HepG2 (cell line): ENCODE data around the gene SMIM12. TPM values are rescaled to one million over a fixed set of nuclear protein-coding genes. Genes with fewer than 3 reads are reported as not detected.

Experiments
- ATAC-seq: fragments of 200-7000 bp; cut with Tn5 transposase; 3 replicates; pipeline ENCODE4 v1.9.1; 2020; ENCODE audit warnings: mild to moderate bottlenecking, moderate library complexity
- BruUV-seq: library from RNA; stranded (reverse); fragments of 400-500 nt; replicated peaks from 2 replicates; lab custom pipeline; 2021; lab: Mats Ljungman, UMichigan
- CTCF ChIA-PET: fragments of 300-600 bp; formaldehyde crosslinking; extraction: SDS; loops from one replicate; lab custom pipeline; 2021; ENCODE audit warnings: low total read pairs, inconsistent platforms, low intra/inter-chr PET ratio; lab: Yijun Ruan, JAX
- POLR2A ChIA-PET: fragments of 350-600 bp; sonication (Branson Sonifier 250); formaldehyde crosslinking; loops from one replicate; lab custom pipeline; 2020; ENCODE audit warnings: antibody characterized with exemption, inconsistent platforms; lab: Yijun Ruan, JAX
- DNase-seq: peaks from one replicate; pipeline ENCODE4 v3.0.0-alpha.2; 2015; ENCODE audit warnings: low spot score
- FAIRE-seq: peaks from 3 replicates; lab custom pipeline; 2011; peaks lifted over from hg19 to GRCh38; lab: Jason Lieb, UNC
- H2AFZ ChIP-seq: one replicate; pipeline ENCODE4 v1.6.1; 2011; ENCODE audit warnings: low read length, inconsistent platforms
- H3K27ac ChIP-seq: fragments of 300-600 bp; 3 replicates; pipeline ENCODE4 v1.8.0; 2011; ENCODE audit warnings: mixed run types, mild to moderate bottlenecking, mixed read lengths, low read length, inconsistent platforms; ENCODE audit not compliant: insufficient read depth; ENCODE audit errors: extremely low read length
- H3K27me3 ChIP-seq, 2 experiments: fragments of 200-600 bp in 1 of 2; 2 replicates in 1 of 2; 3 replicates in 1 of 2; pipeline versions ENCODE4 v1.6.0 to v1.8.0; 2011; ENCODE audit warnings: low read length in 2 of 2, mild to moderate bottlenecking in 2 of 2, moderate library complexity in 2 of 2, inconsistent platforms in 1 of 2; ENCODE audit not compliant: insufficient read depth in 2 of 2, control insufficient read depth in 1 of 2
- H3K36me3 ChIP-seq, 2 experiments: fragments of 200-600 bp in 1 of 2; replicated peaks in 1 of 2; 2 replicates in 1 of 2; 3 replicates in 1 of 2; pipeline versions ENCODE4 v1.5.1 to v1.8.0; 2011; ENCODE audit warnings: low read length in 2 of 2, inconsistent platforms in 1 of 2; ENCODE audit not compliant: insufficient read depth in 2 of 2, control insufficient read depth in 1 of 2
- H3K4me1 ChIP-seq: 2 replicates; pipeline ENCODE4 v1.5.1; 2012; ENCODE audit warnings: low read length, inconsistent platforms; ENCODE audit not compliant: insufficient read depth
- H3K4me2 ChIP-seq: 2 replicates; pipeline ENCODE4 v1.6.0; 2011; ENCODE audit warnings: low read depth, low read length, inconsistent platforms
- H3K4me3 ChIP-seq, 3 experiments: fragments of 200-600 bp in 1 of 3; sonication (generic), shearing (Covaris generic) in 1 of 3; replicated peaks in 1 of 3; 2 replicates each; pipeline ENCODE4 v1.5.1; 2011 to 2016; ENCODE audit warnings: low read length in 3 of 3, inconsistent platforms in 2 of 3, low read depth in 2 of 3, mild to moderate bottlenecking in 2 of 3, control low read depth in 1 of 3, mixed read lengths in 1 of 3; ENCODE audit not compliant: insufficient read depth in 1 of 3
- H3K79me2 ChIP-seq: one replicate; pipeline ENCODE4 v1.6.1; 2011; ENCODE audit warnings: low read length, inconsistent platforms; ENCODE audit not compliant: insufficient read depth
- H3K9ac ChIP-seq: 2 replicates; pipeline ENCODE4 v1.6.0; 2011; ENCODE audit warnings: mild to moderate bottlenecking, low read depth, low read length, inconsistent platforms; ENCODE audit not compliant: insufficient read depth
- H3K9me3 ChIP-seq: 2 replicates; pipeline ENCODE4 v1.5.1; 2012; ENCODE audit warnings: mild to moderate bottlenecking, low read length
- H4K20me1 ChIP-seq: 2 replicates; pipeline ENCODE4 v1.6.0; 2011; ENCODE audit warnings: inconsistent platforms, mild to moderate bottlenecking, low read length, moderate library complexity; ENCODE audit not compliant: insufficient read depth
- CAMTA2 ChIP-seq: sonication (generic); formaldehyde crosslinking; IDR thresholded peaks from 2 replicates; pipeline ENCODE4 v1.4.0; 2020; ENCODE audit warnings: mild to moderate bottlenecking, missing genetic modification reagents, borderline replicate concordance
- ELK4 ChIP-seq: sonication (generic); formaldehyde crosslinking; IDR thresholded peaks from 2 replicates; pipeline ENCODE4 v1.9.0; 2021; ENCODE audit warnings: missing genetic modification reagents, borderline replicate concordance
- EP300 ChIP-seq, 3 experiments: sonication (generic) in 1 of 3; formaldehyde crosslinking in 1 of 3; IDR thresholded peaks; 2 replicates each; pipeline versions ENCODE4 v1.5.1 to v1.6.1; 2011 to 2020; ENCODE audit warnings: low read depth in 2 of 3, low read length in 2 of 3, borderline replicate concordance in 1 of 3, improper control_type of control experiment in 1 of 3, mild to moderate bottlenecking in 1 of 3, missing genetic modification reagents in 1 of 3, moderate library complexity in 1 of 3
- FOXM1 ChIP-seq: sonication (generic); formaldehyde crosslinking; IDR thresholded peaks from 2 replicates; pipeline ENCODE4 v1.5.0; 2020; ENCODE audit warnings: missing genetic modification reagents
- POGZ ChIP-seq: sonication (generic); formaldehyde crosslinking; IDR thresholded peaks from 2 replicates; pipeline ENCODE4 v1.4.0; 2020; ENCODE audit warnings: mild to moderate bottlenecking, missing genetic modification reagents
- ZNF644 ChIP-seq: IDR thresholded peaks from 2 replicates; pipeline ENCODE4 v1.6.1; 2016; ENCODE audit warnings: low read depth
- WGBS: methylation state at CpG from one replicate; pipeline ENCODE4 v1.1.6; 2017; ENCODE audit warnings: low lambda C conversion rate; 5-methylcytosine and 5-hydroxymethylcytosine counted together
- in situ Hi-C: cut with HindIII; loops from 2 replicates; pipeline ENCODE4 v1.10.0; 2017; ENCODE audit warnings: low pct_unique_long_range_greater_than_20kb; ENCODE audit not compliant: extremely low pct_ligation_motif_present
- intact Hi-C: fragments of 100-400 bp; cut with micrococcal nuclease; formaldehyde crosslinking; loops from one replicate; pipeline ENCODE4 v1.10.0; 2022; ENCODE audit not compliant: unreplicated experiment
- polyA plus RNA-seq, 8 experiments: library from polyadenylated mRNA; depleted of rRNA in 3 of 8; stranded (reverse) in 7 of 8; unstranded in 1 of 8; fragments of >200 nt; fragmentation: Illumina TruSeq in 4 of 8; extraction: Trizol in 4 of 8; gene quantifications; 2 replicates each; pipeline versions ENCODE4 v1.2.1 to v1.2.3, GENCODE V29; 2011 to 2016; ENCODE audit warnings: low read depth in 4 of 8, missing spikeins in 1 of 8, mixed read lengths in 1 of 8; ENCODE audit not compliant: insufficient read depth in 1 of 8
- total RNA-seq, 5 experiments: library from RNA; depleted of rRNA; stranded (reverse); fragments of >200 nt; fragmentation: Illumina TruSeq; extraction: Trizol; gene quantifications; 2 replicates each; pipeline ENCODE4 v1.2.3, GENCODE V29; 2016; ENCODE audit warnings: low read depth in 1 of 5

The SMIM12 gene
- total and polyA plus RNA-seq, 2 of the 13 experiments (the other 11 are each of a cell fraction or from before 2014, with no cell fraction given): 20.1 to 41.3 TPM

GRCh38 chr1:34899471-34899870 is 39.9 kb upstream of the SMIM12 start:
- DNase-seq (no peak), ATAC-seq (no peak), FAIRE-seq (no peak)
- Histone ChIP-seq H3K36me3 (no peaks in the 10 kb centered on the region), H3K9me3 (no peaks in the 10 kb centered on the region), H3K27ac (no peak overlapping the region), H3K4me3 (no peak overlapping the region), H4K20me1 (no peaks in the 10 kb centered on the region), H2AFZ (no peak overlapping the region), H3K79me2 (no peaks in the 10 kb centered on the region), H3K4me1 (no peaks in the 10 kb centered on the region), H3K4me2 (no peak overlapping the region), H3K9ac (no peak overlapping the region), H3K27me3 (peaks cover 4 to 50% of the 10 kb centered on the region in 2 experiments; a peak in 4 of 5 replicates)
- intact Hi-C loops: no loop called here
- TF ChIP-seq ELK4 (CRISPR knock-in tag) (no peak), ZNF644 (CRISPR knock-in tag) (no peak), POGZ (no peak)
- CTCF ChIA-PET: no interaction called here
- in situ Hi-C loops: no loop called here
- WGBS: 3% methylated on average over 4 of the region's 4 CpGs
- POLR2A ChIA-PET: no interaction called here
- no TSS peak for BruUV-seq

GRCh38 chr1:34898330-34898761 is 38.8 kb upstream of the SMIM12 start:
- no peaks in the 10 kb centered on the region for H3K36me3 ChIP-seq
- FAIRE-seq: no peak
- DNase-seq: no peak
- H2AFZ ChIP-seq: no peak overlapping the region
- ChIA-PET CTCF (no interaction called here), POLR2A (no interaction called here)
- H3K9ac ChIP-seq: no peak overlapping the region
- ATAC-seq: no peak
- H3K4me2 ChIP-seq: no peak overlapping the region
- H3K9me3 ChIP-seq: peaks cover 1% of the 10 kb centered on the region; the same call in 1 of the 2 replicates
- H3K79me2 ChIP-seq: no peaks in the 10 kb centered on the region
- in situ Hi-C loops: no loop called here
- H3K27me3 ChIP-seq: peaks cover 4 to 42% of the 10 kb centered on the region in 2 experiments; a peak in 4 of 5 replicates
- no peak overlapping the region for H3K27ac ChIP-seq
- intact Hi-C loops: no loop called here
- no peak for TF ChIP-seq CAMTA2 (CRISPR knock-in tag)
- TF ChIP-seq FOXM1 (CRISPR knock-in tag): no peak
- no peak for TF ChIP-seq EP300 (IDR thresholded peaks at IDR 0.05; ENCODE audit: low read depth in 2 of 2, low read length in 2 of 2)
- TF ChIP-seq EP300 (CRISPR knock-in tag; IDR thresholded peaks at IDR 0.05; ENCODE audit: borderline replicate concordance): no peak
- no peaks in the 10 kb centered on the region for H3K4me1 ChIP-seq
- no peak overlapping the region for H3K4me3 ChIP-seq
- 3% methylated on average over 2 of the region's 2 CpGs for WGBS
- no TSS peak for BruUV-seq
- no peaks in the 10 kb centered on the region for H4K20me1 ChIP-seq
